Transverse colon (tissue), 3 donors: ENCODE measurements around the gene GMPR2.

Source experiments
- CTCF ChIP-seq, 5 experiments: fragments of 200-600 bp in 3 of 5; fragments of 450-650 bp in 2 of 5; sonication (generic) in 3 of 5; IDR thresholded peaks; 1 replicate in 2 of 5; 2 replicates in 3 of 5; pipeline ENCODE4 v1.5.1; 2016 to 2017; ENCODE audit warnings: antibody characterized with exemption in 5 of 5, inconsistent platforms in 3 of 5, mild to moderate bottlenecking in 2 of 5, moderate library complexity in 1 of 5
- POLR2A ChIP-seq: fragments of 450-650 bp; IDR thresholded peaks from one replicate; pipeline ENCODE4 v1.6.1; 2016; ENCODE audit warnings: antibody characterized with exemption, mild to moderate bottlenecking, moderate library complexity

GRCh38 chr14:24282736-24283135 is 50.0 kb downstream of the GMPR2 start:
- no peak for TF ChIP-seq CTCF (IDR thresholded peaks at IDR 0.05)
- no peak for TF ChIP-seq POLR2A
